ENCODE results near the gene PHF21B.

Gene PHF21B

GRCh38 chr22:44890416-44891292 is 119.2 kb downstream of the PHF21B start:
- DNase-seq = no peak

- no peak for DNase-seq
These were observed 120.4 kb downstream of the PHF21B start for GRCh38 chr22:44889255-44889878.

GRCh38 chr22:44888491-44889254 is 121.1 kb downstream of the PHF21B start:
- DNase-seq = no peak

- no peak for DNase-seq
These were observed 121.9 kb downstream of the PHF21B start for GRCh38 chr22:44887941-44888366.

GRCh38 chr22:44885806-44886360 is 123.9 kb downstream of the PHF21B start:
- no peak for DNase-seq

GRCh38 chr22:44884968-44885805 is 124.6 kb downstream of the PHF21B start:
- no peak for DNase-seq

- no peak for DNase-seq
These were observed 125.2 kb downstream of the PHF21B start for GRCh38 chr22:44884562-44884961.

GRCh38 chr22:44883011-44883421 is 126.8 kb downstream of the PHF21B start:
- DNase-seq = no peak

GRCh38 chr22:44882226-44882905 is 127.4 kb downstream of the PHF21B start:
- DNase-seq = no peak

GRCh38 chr22:44881624-44882023 is 128.2 kb downstream of the PHF21B start:
- DNase-seq = no peak

- no peak for DNase-seq
These were observed 129.1 kb downstream of the PHF21B start for GRCh38 chr22:44880610-44881290.

- no peak for DNase-seq
These were observed 130.5 kb downstream of the PHF21B start for GRCh38 chr22:44879301-44879680.

GRCh38 chr22:44878483-44879300 is 131.1 kb downstream of the PHF21B start:
- DNase-seq = no peak

GRCh38 chr22:44876921-44877320 is 132.9 kb downstream of the PHF21B start:
- DNase-seq = no peak

- no peak for DNase-seq
These were observed 138.0 kb downstream of the PHF21B start for GRCh38 chr22:44871782-44872181.

GRCh38 chr22:44870021-44870420 is 139.8 kb downstream of the PHF21B start:
- no peak for DNase-seq

GRCh38 chr22:44869196-44869595 is 140.6 kb downstream of the PHF21B start:
- DNase-seq = no peak

GRCh38 chr22:44865193-44866057 is 144.4 kb downstream of the PHF21B start:
- DNase-seq = no peak

Data from T-helper 9 cell (primary cell).